ENCODE measurements around the gene LPP. TPM values are rescaled to one million over a fixed set of nuclear protein-coding genes. Genes with fewer than 3 reads are reported as not detected.
A peak's percentile ranks its signal among the peaks of the same experiment; 100 is the strongest.

The LPP gene
- total RNA-seq, 1 donor from 2014 or later: 62.1 TPM

- DNase-seq: no peak
Measured at GRCh38 chr3:188884299-188885043, 730.5 kb downstream of the LPP start.

GRCh38 chr3:188888321-188889053 lies 734.5 kb downstream of the LPP start:
- no peak for DNase-seq

GRCh38 chr3:188889054-188889491 lies 735.1 kb downstream of the LPP start:
- peak; percentile 77 for DNase-seq

- peak; percentile 37 for DNase-seq
Measured at GRCh38 chr3:188890572-188891270, 736.8 kb downstream of the LPP start.

GRCh38 chr3:188899881-188900280 lies 745.9 kb downstream of the LPP start:
- no peak for DNase-seq

- peak; percentile 20 for DNase-seq
Measured at GRCh38 chr3:188900421-188900951, 746.5 kb downstream of the LPP start.

GRCh38 chr3:188901126-188901525 lies 747.2 kb downstream of the LPP start:
- no peak for DNase-seq

GRCh38 chr3:188901671-188902287 lies 747.8 kb downstream of the LPP start:
- no peak for DNase-seq

GRCh38 chr3:188904670-188905069 lies 750.7 kb downstream of the LPP start:
- no peak for DNase-seq

GRCh38 chr3:188905547-188905946 lies 751.6 kb downstream of the LPP start:
- DNase-seq: no peak

GRCh38 chr3:188906236-188906635 lies 752.3 kb downstream of the LPP start:
- no peak for DNase-seq

GRCh38 chr3:188908002-188908850 lies 754.3 kb downstream of the LPP start:
- no peak for DNase-seq

GRCh38 chr3:188911026-188911850 lies 757.3 kb downstream of the LPP start:
- no peak for DNase-seq

- no peak for DNase-seq
Measured at GRCh38 chr3:188913084-188913483, 759.1 kb downstream of the LPP start.

- peak; percentile 13 for DNase-seq
Measured at GRCh38 chr3:188914552-188914951, 760.6 kb downstream of the LPP start.

- DNase-seq: no peak
Measured at GRCh38 chr3:188915127-188915526, 761.2 kb downstream of the LPP start.

- no peak for DNase-seq
Measured at GRCh38 chr3:188916934-188917401, 763.0 kb downstream of the LPP start.

GRCh38 chr3:188918093-188918492 lies 764.1 kb downstream of the LPP start:
- no peak for DNase-seq

GRCh38 chr3:188923671-188924070 lies 769.7 kb downstream of the LPP start:
- DNase-seq: no peak

- DNase-seq: no peak
Measured at GRCh38 chr3:188925376-188925775, 771.4 kb downstream of the LPP start.
